ENCODE data around the gene MTR.
A peak's percentile ranks its signal among the peaks of the same experiment; 100 is the strongest.

Gene MTR

DNA sequence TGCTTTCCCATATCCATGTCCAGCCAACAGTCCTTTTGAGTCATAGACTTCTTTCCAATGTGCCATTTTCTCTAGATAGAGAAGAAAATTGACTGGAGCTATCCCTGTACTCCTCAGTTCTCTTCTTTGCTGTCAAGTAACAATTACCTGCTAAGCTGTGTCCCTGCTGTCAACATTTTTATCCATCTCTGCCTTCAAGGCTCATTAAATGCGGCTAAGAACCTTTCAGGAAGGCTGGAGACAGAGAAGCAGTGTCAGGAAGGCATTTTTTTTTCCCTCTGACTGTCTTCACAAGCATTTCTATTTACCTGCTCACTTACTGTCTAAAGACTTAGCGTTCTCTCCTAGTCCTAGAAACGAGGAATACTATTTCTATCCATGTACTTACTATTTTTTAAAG lies 69.1 kb downstream of the MTR start:
- DNase-seq (ENCODE audit: low read depth, low spot score) = no peak

DNA sequence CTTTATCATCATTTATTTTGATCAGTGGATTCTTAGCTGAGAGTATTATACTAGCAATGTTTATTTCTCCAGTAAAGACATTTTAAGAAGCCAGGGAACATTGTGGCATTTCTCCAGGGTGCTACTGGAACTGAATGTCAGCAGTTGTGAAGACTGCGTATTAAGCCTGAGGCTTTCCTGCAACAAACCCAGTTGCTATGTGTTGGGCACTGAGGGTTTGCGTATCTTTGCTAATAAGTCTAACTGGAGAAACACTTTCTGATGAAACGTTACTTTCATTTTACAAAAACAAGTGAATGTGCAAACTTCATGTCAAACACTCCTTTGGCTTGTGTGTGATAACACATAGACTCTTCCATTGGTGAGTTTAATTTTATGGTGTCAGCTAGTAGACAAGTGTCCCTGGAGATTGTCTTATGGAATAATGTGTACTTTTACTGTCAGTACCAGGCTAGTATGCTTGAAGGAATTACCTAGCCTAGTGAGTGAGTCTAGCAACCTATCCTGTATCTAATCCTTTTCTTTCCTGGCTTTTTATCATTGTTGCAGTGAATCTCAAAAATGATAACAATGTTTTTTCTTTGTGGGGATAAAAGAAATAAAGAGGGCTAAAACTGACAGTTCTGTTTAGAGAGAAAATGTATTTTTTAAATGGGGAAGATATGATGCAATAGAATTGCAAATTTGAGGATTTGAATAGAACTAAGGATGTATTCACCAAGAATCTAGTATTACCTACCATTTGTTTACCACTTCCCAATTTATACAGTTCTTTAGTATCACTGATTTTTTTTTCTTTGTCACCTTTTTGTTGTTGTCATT lies 70.1 kb downstream of the MTR start:
- DNase-seq (ENCODE audit: low read depth, low spot score) = no peak

DNA sequence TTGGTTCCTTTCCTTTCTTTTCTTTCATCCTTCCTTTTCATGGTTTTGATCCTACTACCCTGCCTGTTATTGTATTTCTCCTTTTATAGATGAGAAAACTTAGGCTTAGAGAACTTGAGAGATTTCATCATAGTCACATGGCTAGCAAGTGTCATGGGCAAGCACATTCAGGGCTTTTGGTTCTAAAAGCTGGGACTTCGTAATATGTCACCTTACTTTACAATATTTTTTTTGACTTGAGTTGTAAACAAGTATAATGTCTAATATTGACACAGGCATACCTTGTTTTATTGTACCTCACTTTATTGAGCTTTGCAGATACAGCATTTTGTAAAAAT lies 70.7 kb downstream of the MTR start:
- no peak for DNase-seq (ENCODE audit: low read depth, low spot score)

DNA sequence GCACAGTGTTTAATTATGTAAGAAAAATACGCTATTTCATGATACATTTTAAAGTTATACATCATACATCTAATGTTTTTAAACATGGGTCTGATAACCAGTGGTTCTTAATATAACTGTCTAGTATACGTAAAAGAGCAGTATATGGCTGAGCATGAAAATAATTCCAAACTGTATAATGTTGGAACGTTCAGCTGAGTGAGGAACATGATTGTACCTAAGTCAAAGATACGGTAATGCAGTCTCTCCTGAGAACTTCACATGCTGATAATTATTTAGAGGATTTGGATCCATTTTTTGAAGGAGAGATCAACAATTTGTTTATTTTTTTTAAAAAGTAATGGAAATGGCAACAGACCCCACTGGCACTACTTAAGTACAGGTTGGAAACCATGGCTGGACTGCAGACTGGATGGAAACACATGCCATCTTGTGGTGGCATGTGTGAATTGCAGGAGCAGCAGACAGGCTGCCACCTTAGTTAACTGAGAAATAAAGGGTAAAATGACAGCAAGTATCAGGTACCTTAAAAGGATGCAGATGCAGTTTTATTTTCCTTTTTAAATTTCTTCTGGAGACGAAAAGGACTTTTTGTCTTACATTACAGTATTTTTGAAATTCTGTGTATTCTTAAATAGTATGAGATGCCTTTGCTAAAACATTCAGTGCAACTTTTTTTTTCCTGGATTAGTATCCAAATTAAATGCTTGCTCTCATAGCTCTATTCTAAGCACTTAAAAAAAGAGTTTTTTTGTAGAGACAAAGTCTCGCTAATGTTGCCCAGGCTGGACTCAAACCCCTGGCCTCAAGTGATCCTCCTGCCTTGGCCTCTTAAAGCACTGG lies 73.8 kb downstream of the MTR start:
- peak; percentile 84 for DNase-seq (ENCODE audit: low read depth, low spot score)

DNA sequence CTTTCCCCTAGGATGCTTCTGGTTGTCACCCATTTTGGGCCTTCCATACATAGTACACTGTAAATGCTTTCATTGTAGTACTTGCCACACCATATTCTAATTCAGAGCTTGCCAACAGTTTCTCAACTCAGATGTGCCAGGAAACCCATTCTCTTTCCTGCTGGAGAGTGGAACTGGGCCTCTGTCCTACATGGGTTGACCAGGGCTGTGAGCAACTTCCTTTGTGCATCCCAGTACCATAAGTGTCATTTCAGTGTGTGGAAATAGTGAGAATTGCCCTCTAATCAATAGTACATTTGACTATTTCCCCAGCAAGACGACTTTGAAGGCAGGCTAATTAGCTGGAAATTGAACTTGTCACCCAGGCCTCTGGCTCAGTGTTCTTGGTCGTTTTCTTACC lies 74.8 kb downstream of the MTR start:
- no peak for DNase-seq (ENCODE audit: low read depth, low spot score)

DNA sequence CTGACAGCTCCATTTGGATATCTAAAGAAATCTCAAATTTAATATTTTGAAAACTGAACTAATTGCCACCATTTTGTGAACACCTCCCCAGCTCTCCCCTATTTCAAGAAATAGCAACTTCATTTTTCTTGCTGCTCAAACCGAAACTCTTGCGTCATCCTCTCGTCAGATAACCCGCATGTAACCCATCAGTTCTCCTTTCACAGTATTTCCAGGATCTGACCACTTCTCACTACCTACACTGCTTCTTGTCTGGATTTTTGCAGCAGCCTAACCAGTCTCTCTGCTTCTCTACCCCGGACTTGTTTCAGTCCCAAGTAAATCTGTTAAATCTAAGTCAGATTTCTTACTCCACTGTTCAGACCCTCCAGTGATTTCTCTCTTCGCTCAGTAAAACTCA lies 75.6 kb downstream of the MTR start:
- no peak for DNase-seq (ENCODE audit: low read depth, low spot score)

DNA sequence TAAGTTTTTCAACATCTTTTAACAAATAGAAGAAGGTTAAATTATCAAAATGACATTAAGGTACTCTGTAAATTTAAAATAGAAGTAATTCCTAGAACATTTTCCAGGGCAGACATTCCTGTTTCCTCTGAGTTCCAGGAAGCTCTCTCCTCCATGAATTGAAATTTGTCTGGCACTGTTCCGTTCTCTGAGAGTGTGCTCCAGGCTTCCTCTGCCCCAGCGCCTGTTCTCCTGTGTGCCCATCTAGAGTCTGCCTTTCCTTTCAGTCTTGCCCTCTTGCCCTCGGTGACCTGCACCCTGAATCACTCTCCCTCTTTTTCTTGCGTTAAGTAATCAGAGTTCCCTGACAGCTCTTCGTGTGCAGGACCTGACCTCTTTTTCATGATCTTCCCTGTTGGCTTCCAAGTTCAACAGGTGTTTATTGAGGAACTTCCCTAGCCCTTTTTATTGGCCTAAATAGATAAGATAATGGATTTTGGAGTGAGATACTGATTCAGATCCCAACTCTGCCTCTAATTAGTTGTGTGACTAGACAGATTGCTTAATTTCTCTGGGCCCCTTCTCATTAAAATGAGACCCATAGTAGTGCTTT lies 77.1 kb downstream of the MTR start:
- DNase-seq (ENCODE audit: low read depth, low spot score) = no peak

DNA sequence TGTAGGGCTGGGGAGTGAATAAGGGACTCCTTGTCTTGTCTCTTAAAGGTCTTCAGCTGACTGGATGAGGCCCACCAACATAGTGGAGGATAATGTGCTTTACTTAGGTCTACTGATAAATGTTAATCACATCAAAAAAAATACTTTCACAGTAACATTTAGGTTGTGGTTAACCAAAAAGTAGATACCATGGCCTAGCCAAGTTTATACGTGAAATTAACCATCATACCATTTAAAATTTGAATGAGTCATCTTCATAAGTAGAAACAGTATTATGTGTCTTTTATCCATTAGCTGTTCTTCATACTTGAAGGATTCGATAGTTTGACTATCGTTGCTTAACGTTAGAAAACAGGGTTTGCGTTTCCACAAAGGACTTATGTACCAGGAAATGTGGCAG lies 80.9 kb downstream of the MTR start:
- no peak for DNase-seq (ENCODE audit: low read depth, low spot score)

DNA sequence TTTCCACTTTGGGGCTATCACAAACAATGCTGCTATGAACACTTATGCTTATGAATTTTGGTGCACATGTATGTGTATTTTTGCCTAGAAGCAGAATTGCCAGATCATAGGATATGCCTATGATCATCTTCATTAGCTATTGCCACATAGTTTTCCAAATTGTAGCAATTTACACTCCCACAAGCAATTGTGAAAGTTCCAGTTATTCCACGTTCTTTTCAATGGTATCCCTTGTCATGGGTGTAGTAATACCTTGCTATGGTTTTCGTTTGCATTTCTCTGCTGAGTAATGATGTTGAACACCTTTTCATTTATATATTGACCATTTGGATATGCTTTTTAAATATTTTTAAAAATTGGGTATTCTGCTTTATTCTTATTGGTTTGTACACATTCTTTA lies 82.6 kb downstream of the MTR start:
- no peak for DNase-seq (ENCODE audit: low read depth, low spot score)

DNA sequence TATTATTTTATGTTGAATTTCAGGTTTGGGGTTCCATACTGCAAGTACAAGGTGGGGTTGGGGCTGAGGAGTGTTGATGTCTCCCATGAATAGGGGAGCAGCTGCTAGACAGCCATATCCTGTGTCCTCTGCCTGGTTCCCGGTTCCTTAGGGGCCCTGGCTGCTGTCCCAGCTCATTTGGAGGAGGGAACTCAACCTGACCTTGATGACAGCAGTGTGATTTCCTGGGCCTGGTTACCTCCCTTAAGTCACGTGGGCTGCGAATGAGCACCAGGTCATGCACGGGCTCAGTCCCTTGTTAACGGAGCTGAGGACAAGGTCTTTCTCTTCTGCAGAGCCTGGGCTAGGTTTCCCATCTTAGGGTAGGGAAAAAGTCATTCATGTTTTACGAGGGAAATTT lies 85.1 kb downstream of the MTR start:
- no peak for DNase-seq (ENCODE audit: low read depth, low spot score)

DNA sequence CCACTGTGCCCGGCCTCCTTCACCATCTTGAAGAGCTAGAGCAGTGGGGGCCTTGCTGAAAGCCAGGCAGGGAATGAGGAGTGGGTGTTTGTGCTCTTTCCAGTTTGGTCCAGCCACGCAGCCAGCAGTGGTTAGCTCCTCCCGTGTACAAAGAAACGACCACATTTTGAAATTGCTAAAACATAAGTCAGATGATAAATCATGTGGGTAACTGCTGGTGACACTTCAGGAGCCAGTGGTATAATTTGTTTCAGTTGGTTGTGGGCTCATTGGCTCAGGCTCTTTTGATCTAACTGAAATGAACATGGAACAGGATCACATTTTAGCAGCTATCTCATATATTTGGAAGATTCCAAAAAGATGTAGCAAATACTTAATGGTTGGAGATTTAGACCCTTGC lies 87.6 kb downstream of the MTR start:
- no peak for DNase-seq (ENCODE audit: low read depth, low spot score)

DNA sequence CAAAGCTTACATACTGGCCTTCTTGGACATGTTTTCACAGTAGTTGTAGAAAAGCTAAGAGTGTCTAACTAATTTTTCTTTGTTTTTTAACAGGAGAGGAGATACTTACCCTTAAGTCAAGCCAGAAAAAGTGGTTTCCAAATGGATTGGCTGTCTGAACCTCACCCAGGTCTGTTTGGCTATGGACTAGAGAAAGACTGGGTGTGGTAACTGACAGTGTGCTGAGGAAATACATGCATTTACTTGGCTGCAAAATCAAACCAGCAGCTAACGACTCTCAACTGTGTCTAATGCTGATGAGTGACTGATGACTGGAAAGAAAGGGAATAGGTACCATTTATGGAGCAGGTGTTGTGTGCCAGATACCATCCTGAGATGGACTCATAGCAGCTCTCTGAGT lies 91.1 kb downstream of the MTR start:
- no peak for DNase-seq (ENCODE audit: low read depth, low spot score)

DNA sequence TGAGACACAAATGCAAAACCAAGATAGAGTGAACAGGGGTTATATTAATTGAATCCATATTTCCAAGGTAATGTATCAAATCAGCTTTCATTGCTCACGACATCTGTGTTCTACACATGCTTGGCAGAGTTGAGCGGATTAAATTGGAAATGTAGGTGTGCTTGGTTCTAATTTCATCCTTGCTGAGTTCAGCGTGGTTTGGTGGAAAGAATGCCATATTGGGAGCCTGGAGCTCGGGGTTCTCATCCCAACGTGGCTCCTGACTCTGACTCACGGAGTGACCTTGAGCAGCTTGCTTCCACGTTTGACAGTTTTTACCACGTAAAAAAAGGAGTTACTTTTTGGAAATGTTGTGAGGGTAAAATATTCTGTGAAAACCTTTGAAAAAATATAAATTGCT lies 92.0 kb downstream of the MTR start:
- no peak for DNase-seq (ENCODE audit: low read depth, low spot score)

DNA sequence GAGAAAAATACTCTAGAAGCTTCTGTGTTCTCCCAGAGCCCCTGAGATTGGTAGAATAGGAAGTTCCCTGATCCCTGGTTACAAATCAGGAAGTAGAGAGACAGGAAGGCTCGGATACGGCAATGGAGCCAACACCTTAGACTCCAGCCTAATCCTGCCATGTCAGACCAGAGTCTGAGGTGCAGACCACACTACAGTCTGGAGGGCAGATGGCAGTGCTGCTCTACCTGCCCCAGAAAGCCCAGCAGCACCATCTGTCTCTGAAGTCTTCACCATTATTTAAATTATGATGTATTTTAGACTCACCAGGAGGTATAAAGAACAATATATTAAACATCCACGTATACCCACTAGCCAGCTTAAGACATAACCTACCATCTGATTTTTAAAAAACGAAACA lies 93.0 kb downstream of the MTR start:
- DNase-seq (ENCODE audit: low read depth, low spot score) = no peak

DNA sequence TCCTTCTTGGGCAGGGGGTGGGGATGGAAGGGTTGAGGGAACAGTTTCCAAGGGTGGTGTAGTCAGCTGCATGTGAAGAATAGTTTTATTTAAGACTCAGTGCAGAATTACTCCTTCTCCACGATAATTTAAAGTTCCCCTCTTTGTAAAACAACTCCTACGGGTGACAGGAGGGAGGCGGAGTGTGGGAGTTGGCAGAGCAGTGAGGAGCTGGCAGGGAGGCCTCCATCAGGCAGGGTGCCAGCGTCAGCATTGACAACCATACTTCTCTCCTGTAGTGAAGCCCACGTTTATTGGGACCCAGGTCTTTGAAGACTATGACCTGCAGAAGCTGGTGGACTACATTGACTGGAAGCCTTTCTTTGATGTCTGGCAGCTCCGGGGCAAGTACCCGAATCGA lies 93.8 kb downstream of the MTR start:
- DNase-seq (ENCODE audit: low read depth, low spot score) = peak; percentile 16

DNA sequence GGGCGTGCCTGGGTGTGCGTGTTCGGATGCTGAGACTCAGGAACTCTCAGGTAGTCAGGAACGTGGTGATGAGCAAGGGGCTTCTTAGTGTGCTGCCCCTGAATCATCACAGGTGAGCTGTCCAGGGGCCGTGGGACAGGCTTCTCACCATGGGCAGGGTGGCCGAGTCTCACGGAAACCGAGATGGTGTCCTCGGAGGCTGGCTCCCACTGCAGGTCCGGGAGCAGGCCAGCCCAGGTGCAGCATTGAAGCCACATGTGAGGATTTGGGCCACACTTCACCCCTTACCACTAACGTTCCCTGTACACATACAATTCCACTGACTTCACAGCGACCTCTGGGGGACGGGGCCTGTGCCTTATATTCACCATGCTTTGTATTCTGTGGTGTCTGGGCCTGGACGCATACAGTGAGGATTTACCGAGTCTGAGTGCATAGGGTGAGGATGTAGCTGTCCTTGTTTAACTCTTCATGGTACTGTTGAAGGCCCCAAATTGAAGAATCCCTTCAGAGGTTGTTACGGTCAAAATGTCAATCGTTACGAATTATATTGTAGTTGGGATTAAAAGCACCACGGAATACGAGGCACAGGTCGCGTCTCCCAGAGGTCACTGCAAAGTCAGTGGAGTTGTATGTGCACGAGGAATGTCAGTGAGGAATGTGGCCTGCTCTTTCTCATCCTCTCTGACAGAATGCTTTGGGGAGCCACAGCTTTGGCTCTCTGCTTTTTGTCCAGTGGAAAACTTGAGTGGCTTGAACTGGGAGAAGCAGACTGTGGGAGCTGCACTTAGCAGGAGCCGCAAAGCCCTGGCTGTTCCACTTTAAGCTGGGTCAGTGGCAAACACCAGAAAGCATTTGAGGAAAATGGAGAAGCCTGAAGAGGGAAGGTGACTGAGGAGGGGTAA lies 95.3 kb downstream of the MTR start:
- DNase-seq (ENCODE audit: low read depth, low spot score) = no peak

DNA sequence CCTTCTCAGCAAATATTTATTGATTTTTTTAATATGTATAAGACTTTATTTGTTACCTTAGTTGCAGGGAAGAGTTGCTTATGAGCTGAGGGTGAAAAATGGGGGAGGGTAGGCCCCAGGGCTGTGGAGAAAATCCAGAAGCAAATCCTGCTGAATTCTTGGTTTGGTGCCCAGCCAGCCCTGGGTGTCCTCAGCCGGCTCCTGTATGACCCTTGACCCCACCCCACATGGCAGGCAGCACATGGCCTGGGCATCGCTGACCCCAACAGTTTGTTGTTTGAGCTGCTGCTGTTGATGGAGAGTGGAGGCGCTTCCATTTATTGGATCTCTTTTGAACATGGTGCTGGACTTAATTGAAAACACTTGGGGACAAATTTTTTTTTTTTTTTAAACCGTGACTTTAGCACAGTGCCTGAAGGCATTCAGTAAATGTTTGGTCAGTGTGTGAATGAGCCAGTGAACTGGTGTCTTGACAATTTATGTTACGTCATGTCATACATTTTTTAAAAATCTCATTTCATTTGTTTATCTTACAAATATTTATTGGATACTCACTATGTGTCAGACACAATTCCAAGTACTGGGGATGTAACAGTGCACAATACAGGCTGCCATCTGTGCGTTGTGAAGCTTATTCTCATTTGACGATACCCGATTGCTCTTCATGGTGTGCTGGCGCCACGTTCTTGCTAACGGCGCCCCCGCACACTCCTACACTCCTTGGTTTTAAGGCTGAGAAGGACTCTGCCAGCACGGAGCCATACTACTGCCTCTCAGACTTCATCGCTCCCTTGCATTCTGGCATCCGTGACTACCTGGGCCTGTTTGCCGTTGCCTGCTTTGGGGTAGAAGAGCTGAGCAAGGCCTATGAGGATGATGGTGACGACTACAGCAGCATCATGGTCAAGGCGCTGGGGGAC lies 98.8 kb downstream of the MTR start:
- DNase-seq (ENCODE audit: low read depth, low spot score) = no peak

DNA sequence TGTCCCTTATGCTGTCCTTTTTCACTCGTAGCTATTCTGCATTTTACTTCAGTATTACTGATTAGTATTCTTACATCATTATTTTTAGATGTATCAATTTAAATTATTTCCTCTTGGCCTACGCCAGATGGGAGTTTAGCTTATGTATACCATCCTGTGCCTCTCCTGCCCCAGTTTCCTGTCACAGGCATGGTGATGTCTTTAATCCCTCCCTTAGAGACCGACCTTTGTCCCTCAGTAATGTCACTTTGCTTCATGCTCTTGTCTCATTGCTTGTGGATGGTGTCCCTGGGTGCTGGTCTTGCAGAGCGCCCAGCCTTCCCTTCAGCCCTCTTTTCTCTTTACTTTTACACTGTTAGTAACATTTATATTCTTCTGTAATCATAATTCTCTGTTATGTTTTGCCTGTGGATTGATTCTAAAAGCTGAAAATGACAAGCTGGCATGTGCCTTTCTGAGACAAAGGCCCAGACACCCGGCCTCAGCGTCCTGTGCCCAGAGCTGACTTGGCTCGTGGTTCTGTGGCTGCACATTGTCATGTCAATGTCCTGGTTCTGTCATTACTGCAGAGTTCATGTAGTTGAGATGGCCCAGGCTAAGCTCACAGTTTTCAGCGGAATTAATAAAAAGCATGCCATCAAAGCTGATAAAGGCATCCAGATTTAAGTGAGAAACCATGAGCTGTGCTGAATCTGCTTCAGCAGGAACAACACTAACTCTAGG lies 100.7 kb downstream of the MTR start:
- no peak for DNase-seq (ENCODE audit: low read depth, low spot score)

DNA sequence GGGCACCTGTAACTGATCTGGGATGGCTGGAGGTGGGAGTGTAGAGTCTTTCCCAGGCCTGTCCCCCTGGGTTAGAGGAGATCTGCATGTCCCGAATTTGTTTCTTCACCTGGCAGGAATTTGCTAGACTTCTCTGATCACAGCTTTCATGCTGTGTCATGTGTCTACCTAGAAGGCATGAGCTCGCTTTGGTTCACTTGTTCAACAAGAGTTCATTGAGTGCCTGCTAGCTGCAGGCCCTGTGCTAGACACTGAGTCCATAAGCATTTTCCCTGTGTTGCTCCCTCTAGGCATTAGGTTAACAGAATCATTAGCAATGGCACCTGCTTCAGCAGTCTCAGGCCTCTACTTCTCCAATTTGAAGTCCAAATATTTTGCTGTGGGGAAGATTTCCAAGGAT lies 101.6 kb downstream of the MTR start:
- DNase-seq (ENCODE audit: low read depth, low spot score) = no peak

Data from astrocyte of the hippocampus (primary cell).